Measurements from ENCODE around the gene TRAP1.

TRAP1 gene

DNA sequence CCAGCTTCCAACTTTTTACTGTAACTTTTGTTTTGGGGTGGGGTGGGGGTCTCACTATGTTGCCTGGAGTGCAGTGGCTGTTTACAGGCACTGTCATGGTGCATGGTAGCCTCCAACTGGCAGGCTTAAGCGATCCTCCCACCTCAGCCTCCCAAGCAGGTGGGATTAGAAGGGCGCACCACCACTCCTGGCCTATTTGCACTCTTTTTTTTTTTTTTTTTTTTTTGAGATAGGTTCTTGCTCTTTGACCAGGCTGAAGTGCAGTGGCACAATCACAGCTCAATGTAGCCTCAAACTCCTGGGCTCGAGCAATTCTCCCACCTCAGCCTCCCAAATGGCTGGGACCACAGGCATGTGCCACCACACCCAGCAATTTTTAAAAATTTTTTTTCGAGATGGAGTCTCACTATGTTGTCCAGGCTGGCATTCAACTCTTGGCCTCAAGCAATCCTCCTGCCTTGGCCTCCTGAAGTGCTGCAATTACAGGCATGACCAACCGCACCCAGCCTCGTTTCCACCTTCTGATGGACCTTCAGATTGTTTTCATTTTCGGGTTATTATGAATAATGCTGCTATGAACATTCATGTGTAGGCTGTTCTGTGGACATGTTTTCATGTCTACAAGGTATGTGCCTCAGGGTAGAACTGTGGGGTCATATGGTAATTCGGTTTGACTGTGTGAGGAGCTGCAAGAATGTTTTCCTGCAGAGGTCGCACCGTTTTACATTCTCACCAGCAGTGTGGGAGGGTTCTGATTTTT lies 10.9 kb downstream of the TRAP1 start:
- DNase-seq: no peak

- no peak for DNase-seq
These were observed 15.2 kb downstream of the TRAP1 start for GRCh38 chr16:3702082-3702481.

GRCh38 chr16:3701531-3701930 lies 15.8 kb downstream of the TRAP1 start:
- no peak for DNase-seq

DNA sequence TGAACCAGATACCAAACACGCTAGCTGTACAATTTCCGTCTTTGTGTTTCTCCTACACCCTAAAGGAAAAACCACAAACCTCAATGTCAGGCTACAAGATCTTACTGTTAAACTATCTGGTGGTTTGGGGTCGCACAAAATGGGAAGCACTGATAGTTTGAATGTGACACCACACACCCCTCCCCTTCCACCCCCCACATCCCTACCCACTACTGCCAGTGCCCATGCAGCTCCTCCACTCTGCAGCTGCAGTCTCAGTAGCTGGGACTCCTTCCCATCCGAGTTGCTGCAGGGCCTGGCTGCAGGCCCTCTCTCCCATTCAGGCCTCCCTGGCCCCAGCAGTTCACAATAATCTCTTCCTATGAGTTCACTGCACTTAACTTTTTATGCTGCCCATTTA lies 18.4 kb downstream of the TRAP1 start:
- DNase-seq: no peak

DNA sequence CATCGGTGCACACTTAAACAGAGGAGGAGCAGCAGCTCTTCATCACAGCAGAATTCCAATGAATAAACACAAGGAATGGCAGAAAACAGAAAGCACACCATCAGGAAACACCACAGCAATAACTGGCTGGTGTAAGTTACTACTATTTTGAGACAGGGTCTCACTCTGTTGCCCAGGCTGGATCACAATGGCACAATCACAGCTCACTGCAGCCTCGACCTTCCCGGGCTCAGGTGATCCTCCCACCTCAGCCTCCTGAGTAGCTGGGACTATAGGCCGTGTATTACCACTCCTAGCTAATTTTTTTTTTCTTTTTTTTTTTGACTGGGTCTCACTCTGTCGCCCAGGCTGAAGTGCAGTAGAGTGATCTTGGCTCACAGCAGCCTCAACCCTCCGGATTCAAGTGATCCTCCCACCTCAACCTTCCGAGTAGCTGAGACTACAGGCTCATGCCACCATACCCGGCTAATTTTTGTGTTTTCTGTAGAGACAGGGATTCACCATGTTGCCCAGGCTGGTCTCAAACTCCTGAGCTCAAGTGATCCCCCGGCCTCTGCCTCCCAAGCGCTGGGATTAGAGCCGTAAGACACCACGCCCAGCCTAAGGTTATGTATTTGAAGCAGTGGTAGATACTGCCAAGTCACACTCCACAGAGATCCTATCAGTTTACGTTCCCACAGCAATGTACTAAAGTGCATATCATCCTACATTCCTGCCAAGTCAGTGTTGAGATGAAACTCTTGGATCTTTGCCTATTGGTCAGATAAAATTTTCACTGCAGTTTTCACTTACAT lies 20.7 kb downstream of the TRAP1 start:
- DNase-seq: no peak

GRCh38 chr16:3695610-3696369 lies 21.5 kb downstream of the TRAP1 start:
- DNase-seq: no peak

- no peak for DNase-seq
These were observed 23.3 kb downstream of the TRAP1 start for GRCh38 chr16:3694051-3694450.

- DNase-seq: no peak
These were observed 25.6 kb downstream of the TRAP1 start for GRCh38 chr16:3691761-3692160.

DNA sequence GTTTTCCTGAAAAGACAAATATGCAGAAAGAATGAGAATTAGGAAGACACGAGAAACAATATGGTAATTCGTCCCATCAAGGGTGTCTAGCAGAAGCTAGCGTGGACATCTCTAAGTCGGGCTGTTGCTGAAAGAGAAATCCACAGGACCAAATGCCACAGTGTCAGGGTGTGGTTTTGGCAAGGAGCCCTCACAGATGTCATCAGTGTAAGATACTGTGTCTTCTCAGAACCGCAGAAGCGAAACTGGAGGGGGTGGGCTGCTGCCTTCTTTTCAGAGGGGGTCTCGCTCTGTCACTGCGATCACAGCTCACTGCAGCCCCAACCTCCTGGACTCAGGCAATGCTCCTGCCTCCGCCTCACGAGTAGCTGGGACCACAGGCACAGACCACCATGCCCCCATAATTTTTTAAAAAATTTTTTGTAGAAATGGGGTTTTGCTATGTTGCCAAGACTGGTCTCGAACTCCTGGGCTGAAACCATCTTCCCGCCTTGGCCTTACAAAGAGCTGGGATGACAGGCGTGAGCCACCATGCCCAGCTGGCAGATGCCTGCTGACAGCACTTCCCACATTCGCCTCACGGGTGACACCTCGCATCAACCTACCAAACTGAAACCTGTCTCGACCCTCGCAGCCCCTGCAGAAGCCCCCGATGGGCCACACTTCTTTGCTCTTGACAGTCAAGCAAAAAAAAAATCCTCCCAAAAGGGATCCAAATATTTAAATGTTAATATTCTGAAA lies 26.2 kb downstream of the TRAP1 start:
- DNase-seq: no peak

DNA sequence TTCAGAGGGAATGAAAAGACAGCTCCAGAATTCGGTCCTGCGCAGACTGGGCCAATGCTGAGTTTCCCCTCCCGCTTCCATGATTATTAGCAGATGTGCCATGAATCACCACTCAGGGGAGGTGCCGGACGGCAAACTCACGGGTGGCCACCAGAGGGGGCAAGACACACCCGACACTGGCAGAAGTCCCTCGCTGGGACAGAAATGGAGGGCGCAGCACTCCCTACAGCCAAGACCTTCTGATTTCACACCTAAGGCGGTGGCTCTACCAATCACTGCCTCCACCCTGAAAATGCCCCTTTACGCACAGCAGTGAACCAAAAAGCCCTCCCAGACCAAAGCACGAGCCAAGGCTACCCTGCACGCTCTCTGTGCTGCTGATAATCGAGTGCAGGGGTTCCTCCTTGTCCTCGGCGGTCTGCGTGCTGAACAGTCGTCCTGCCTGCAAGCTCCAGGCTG lies 26.8 kb downstream of the TRAP1 start:
- peak; percentile 66 for DNase-seq

- no peak for DNase-seq
These were observed 27.6 kb downstream of the TRAP1 start for GRCh38 chr16:3689731-3690130.

GRCh38 chr16:3687792-3688191 lies 29.5 kb downstream of the TRAP1 start:
- no peak for DNase-seq

- DNase-seq: no peak
These were observed 30.3 kb downstream of the TRAP1 start for GRCh38 chr16:3687021-3687420.

DNA sequence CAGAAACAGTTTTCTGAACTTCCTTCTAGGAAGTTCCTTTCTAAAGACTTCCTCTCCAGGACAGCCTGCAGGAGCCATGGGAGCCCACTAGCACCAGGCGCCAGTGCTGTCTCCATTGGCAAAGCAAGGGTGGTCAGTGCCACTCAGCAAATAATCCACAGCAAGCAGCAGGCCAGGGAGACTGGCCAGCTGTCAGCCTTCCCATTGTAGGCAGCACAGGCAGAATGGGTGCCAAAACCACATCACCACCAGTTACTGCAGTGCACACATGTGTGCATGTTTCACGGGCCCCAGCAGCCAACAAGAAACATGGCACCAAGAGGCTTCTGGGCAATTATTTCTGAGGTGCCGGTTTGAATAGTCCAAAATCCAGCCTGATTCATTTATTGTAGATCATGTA lies 36.1 kb downstream of the TRAP1 start:
- DNase-seq: no peak

GRCh38 chr16:3677994-3678393 lies 39.3 kb downstream of the TRAP1 start:
- no peak for DNase-seq

DNA sequence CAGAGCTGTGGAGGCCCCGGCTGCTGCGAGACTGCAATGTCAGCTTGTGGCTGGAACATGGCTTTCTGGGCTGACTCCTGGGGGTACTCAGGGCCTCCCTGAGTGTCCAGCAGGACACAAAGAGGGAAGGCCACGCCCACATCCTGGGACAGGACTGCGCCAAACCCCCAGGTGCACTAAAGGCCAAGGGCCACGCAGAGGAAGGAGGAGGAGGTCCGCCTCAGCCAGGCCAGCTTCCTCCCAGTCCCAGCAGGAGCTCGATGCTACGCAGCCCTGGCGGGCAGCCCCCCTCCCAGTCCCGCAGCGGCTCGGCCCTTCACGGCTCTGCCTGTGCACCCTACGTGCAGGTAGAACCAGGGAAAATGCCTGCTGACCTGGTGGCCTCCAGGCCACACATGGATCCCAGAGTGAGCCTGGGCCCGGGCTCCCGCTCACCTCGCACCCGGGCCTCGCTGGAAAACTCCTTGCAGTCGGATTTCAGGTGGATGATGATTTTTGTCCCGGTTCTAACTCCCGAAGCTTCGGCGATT lies 41.7 kb downstream of the TRAP1 start:
- DNase-seq: no peak

GRCh38 chr16:3674513-3675295 lies 42.6 kb downstream of the TRAP1 start:
- no peak for DNase-seq

GRCh38 chr16:3673676-3674377 lies 43.5 kb downstream of the TRAP1 start:
- no peak for DNase-seq

DNA sequence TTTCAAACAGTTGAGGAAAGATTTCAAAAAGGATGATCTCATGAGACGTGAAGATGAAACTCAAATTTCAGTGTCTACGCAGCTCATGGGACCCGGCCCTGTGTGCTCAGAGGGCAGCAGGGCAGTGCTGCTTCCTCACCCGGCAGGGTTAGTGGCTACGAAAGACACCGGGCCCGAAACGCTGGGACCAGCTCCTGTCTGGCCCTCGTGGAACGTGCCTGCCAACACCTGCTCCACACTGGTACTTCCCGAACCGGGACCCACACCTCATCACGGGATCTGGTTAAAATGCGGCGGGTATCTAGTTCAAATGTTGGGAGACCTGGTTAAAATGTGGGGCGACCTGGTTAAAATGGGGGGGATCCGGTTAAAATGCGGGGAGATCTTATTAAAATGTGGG lies 44.1 kb downstream of the TRAP1 start:
- no peak for DNase-seq

DNA sequence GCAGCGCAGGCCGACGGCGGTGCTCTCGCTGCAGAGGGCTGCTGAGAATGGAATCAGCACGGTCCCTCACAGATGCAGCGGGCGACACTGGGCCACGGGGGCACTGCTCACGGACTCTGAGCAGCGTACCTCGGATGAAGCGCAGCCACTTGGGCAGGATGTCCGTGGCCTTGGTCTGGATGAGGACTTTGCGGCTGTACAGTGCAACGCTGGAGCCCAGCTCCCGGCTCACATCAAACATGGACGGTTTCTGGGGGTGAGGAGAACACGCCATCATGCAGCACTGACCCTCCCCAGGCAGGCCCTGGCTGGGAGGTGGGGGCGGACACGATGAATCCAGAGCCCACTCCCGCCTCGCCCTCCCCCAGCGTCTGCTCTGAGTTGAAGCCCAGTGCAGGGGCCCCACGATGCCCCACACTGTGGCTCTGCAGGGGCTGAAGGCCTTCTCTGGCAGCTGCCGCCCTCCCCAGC lies 44.7 kb downstream of the TRAP1 start:
- no peak for DNase-seq

GRCh38 chr16:3671424-3671823 lies 45.9 kb downstream of the TRAP1 start:
- no peak for DNase-seq

Data from NCI-H1694 treated with DMSO at 0.1 percent for 48 hours (cell line).